Hindlimb muscle (tissue), 1 donor: ENCODE data around the gene NKAP. TPM values are rescaled to one million over a fixed set of nuclear protein-coding genes. Genes with fewer than 3 reads are reported as not detected.
A peak's percentile ranks its signal among the peaks of the same experiment; 100 is the strongest.
"Not testable (repeated sequence)": the region's sequence is repeated elsewhere in the genome, so short reads cannot be mapped to it uniquely, and the experiment has no call there.

Experiments used
- DNase-seq: peaks from one replicate; pipeline ENCODE4 v3.0.0-alpha.2; 2013
- polyA plus RNA-seq: library from polyadenylated mRNA; unstranded; fragments of 120-200 nt; gene quantifications from one replicate; pipeline ENCODE4 v1.2.1, GENCODE V29; 2013; ENCODE audit not compliant: insufficient read length

Gene NKAP
- 7.8 TPM for polyA plus RNA-seq

- DNase-seq: peak; percentile 89
Observed at GRCh38 chrX:119943185-119943988, at the start of gene NKAP. TSS of gene NKAP (minus strand) at chrX:119943751. CDS start at chrX:119943605, 146 bp downstream.

DNA sequence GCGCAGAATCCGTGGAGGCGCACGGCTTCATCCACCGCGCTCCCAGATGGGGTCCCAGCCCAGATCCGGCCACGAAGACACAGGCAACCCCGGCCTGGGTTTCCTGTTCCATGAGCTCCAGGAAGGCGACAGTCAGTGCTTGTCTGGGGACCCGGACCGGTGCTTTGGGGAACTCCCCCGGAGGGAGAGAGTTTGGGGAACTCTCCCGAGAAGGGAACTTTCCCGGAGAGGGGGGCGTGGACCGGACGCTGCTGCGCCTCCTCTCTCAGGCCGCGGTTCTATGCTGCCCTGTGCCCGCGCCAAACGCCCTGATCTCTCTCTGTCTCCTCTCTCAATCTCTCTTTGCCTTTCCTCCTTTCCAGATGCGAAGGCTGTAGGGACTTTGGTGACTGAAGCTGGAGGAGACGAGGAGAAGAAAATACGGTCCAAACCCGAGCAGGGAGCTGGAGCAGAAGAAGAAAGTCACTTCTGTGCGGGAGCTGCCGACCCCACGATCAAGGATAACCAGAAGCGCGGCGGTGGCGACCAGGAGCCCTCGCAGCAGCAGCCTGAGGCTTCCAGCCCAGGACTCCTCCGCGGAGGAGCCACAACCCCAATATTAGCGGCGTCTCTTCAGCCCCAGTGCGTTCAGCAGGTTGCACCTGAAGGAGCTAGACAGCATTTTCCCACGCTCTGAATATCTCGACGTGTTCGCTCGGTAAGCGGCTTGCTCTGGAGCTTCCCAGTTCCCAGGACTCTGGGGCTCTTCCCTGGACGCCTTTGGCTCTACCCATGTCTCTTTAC, 47.6 kb upstream of the NKAP start:
- DNase-seq: no peak

GRCh38 chrX:119990556-119991004, 47.0 kb upstream of the NKAP start:
- DNase-seq: no peak

GRCh38 chrX:119989905-119990555, 46.5 kb upstream of the NKAP start:
- DNase-seq: no peak

- DNase-seq: no peak
Observed at GRCh38 chrX:119986203-119986602, 42.7 kb upstream of the NKAP start.

DNA sequence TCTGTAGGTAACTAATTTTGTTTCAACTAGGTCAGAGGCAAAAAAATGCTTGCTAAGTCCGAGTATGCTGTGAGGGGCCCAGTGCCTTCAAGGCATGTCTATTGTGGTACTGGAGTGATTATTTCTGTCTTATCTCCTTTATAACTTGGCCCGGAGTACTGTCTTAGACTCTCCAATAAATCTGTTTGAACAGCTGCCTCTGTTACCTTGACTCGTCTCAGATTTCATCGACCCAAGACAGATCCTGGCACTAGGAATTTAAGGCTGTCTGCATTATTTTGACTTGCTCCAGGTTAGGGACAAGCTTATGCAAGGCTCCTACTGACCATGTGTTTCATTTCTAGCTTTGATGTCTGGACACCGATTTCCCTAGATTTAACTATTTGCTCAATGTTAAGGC, 41.1 kb upstream of the NKAP start:
- no peak for DNase-seq

GRCh38 chrX:119983494-119983893, 39.9 kb upstream of the NKAP start:
- DNase-seq: no peak

GRCh38 chrX:119982145-119982544, 38.6 kb upstream of the NKAP start:
- no peak for DNase-seq

DNA sequence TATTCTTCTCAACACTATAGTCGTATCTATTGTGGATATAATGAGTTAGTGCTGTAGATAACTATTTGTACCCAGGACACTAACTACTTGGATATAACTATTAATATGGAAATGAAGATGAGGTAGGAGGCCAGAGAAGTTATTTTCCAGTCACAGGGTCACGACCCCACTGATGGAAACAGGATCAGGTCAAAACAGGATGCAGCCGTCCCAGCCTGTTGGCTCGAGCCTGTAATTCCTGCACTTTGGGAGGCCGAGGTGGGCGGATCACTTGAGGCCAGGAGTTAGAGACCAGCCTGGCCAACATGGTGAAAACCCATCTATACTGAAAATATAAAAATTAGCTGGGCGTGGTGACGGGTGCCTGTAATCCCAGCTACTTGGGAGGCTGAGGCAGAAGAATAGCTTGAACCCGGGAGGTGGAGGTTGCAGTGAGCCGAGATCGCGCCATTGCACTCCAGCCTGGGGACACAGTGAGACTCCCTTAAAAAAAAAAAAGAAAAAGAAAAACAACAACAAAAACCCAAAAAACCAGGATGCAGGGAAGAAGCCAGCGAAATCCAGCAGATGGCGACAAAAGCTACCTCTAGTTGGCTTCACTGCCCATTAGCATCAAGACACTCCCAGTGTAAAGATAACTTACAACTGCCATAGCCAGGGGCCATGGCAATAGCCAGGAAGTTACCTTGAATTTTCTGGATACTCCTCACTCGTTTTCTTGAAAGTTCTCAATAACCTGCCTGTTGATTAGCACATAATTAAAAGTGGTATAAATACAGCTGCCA, 37.9 kb upstream of the NKAP start:
- DNase-seq: no peak

GRCh38 chrX:119977172-119977571, 33.6 kb upstream of the NKAP start:
- DNase-seq: not testable (repeated sequence)

DNA sequence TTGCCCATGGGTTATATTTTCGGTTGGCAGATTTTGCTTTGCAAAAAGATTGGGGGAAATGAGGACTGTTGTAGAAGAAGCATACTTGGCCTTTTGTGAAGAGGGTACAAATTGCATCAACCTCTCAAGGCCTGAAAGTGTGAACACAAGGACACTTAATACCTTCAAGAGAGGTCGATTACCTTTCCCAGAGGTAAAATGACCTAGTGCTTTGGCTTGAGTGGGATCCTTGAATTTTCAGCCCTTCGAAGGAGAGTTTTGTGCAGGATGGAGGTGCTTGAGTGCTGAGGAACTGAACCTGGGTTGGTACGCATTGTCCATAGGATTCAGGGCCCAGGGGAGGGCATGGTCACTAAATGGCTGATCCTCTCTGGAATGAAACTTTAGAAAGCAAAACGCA, 27.6 kb upstream of the NKAP start:
- no peak for DNase-seq

DNA sequence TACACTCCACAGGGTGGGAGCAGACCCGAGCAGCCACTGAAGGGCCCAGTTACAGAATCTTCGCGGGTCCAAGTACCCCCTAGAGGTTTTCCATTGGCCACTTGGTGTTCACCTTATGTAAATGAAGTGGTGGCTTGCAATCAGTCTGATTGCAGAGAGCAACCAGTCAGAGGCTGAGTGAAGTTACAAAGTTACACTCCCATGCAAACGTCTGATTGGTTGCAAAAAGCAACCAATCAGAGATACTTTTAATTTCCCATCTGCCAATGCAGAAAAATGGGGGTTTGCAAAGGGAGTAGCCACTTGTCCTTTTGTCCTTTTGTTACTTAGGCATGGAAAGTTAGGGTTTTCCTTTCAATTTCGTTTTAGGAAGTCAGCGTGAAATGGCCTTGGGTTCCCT, 27.0 kb upstream of the NKAP start:
- no peak for DNase-seq

GRCh38 chrX:119966837-119967236, 23.3 kb upstream of the NKAP start:
- not testable (repeated sequence) for DNase-seq

- DNase-seq: no peak
Observed at GRCh38 chrX:119960625-119961024, 17.1 kb upstream of the NKAP start.

GRCh38 chrX:119955807-119956570, 12.4 kb upstream of the NKAP start:
- not testable (repeated sequence) for DNase-seq

- DNase-seq: no peak
Observed at GRCh38 chrX:119954374-119954773, 10.8 kb upstream of the NKAP start.

GRCh38 chrX:119948381-119948780, 4.8 kb upstream of the NKAP start:
- no peak for DNase-seq

- DNase-seq: no peak
Observed at GRCh38 chrX:119945481-119945880, 1.9 kb upstream of the NKAP start.

- DNase-seq: peak; percentile 11
Observed at GRCh38 chrX:119942831-119943184, 743 bp downstream of the NKAP start.

DNA sequence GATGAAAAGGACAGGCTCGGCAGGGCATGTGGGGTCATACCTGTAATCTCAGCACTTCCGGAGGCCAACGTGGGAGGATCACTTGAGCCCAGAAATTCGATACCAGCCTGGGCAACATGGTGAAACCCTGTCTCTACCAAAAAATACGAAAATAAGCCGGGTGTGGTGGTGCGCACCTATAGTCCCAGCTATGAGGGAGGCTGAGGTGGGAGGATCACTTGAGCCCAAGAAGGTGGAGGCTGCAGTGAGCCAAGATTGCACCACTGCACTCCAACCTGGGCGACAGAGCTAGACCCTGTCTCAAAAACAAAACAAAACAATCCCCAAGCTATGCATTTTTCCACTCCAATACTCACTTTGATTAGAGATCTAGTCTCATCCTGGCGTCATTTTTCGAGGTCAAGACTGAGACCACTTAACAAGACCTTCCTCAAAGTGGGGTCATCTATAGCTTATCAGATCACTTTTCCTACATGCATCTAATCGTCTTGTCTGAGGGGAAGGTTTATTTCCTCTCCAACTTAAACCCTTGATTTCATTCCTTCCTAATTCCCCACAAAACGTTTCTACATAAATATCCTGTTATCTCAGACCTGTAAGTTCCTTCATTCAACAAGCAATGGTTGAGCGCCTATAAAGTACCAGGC, 1.3 kb downstream of the NKAP start:
- DNase-seq: no peak

DNA sequence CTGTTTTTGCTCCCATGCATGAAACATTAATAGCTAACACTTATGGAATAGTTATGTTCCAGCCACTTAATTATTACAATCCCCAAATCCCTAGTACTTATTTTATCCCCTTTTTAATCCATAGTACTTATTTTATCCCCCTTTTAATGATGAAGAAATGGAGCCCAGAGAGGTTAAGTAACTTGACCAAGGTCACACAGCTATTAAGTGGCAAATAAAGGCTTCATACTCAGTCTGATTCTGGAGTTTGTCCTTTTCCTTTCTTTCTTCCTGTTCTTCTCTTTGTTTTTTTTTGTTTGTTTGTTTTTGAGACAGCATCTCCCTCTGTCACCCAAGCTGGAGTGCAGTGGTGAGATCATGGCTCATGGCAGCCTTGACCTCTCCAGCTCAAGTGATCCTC, 2.2 kb downstream of the NKAP start:
- no peak for DNase-seq
